Sigmoid colon (tissue), 7 donors: ENCODE measurements around the gene LTB. TPM values are rescaled to one million over a fixed set of nuclear protein-coding genes. Genes with fewer than 3 reads are reported as not detected.
A peak's percentile ranks its signal among the peaks of the same experiment; 100 is the strongest.

Experiments used
- DNase-seq: peaks from one replicate; pipeline ENCODE4 v3.0.0-alpha.2; 2019
- H3K27ac ChIP-seq, 4 donors: fragments of 200-600 bp; sonication (generic); one replicate each; pipeline ENCODE4 v1.5.1; 2016 to 2019; ENCODE audit warnings: mild to moderate bottlenecking in 1 of 4
- H3K27me3 ChIP-seq, 3 donors: fragments of 200-600 bp; sonication (generic); one replicate each; pipeline ENCODE4 v1.5.1; 2019; ENCODE audit warnings: mild to moderate bottlenecking in 1 of 3
- H3K36me3 ChIP-seq, 4 donors: fragments of 200-600 bp; sonication (generic); one replicate each; pipeline ENCODE4 v1.5.1; 2016 to 2019
- H3K4me1 ChIP-seq, 4 donors: fragments of 200-600 bp; sonication (generic); one replicate each; pipeline ENCODE4 v1.5.1; 2017 to 2019
- H3K4me3 ChIP-seq, 4 donors: fragments of 200-600 bp; sonication (generic); one replicate each; pipeline ENCODE4 v1.5.1; 2017 to 2019; ENCODE audit warnings: mild to moderate bottlenecking in 2 of 4, moderate library complexity in 1 of 4
- H3K9me3 ChIP-seq, 4 donors: fragments of 200-600 bp in 3 of 4; sonication (generic) in 3 of 4; one replicate each; pipeline versions ENCODE4 v1.5.1 to v1.6.1; 2013 to 2019
- CTCF ChIP-seq, 4 experiments: fragments of 450-650 bp in 3 of 4; fragments of 200-600 bp in 1 of 4; IDR thresholded peaks; one replicate each; pipeline ENCODE4 v1.5.1; 2016 to 2019; ENCODE audit warnings: antibody characterized with exemption in 4 of 4, mild to moderate bottlenecking in 3 of 4, moderate library complexity in 2 of 4
- EP300 ChIP-seq, 4 donors: sonication (generic); formaldehyde crosslinking; IDR thresholded peaks; one replicate each; pipeline ENCODE4 v1.6.1; 2017; ENCODE audit warnings: antibody characterized with exemption in 4 of 4
- POLR2A ChIP-seq, 2 donors: fragments of 450-650 bp; IDR thresholded peaks; one replicate each; pipeline ENCODE4 v1.6.1; 2016; ENCODE audit warnings: antibody characterized with exemption in 2 of 2, mild to moderate bottlenecking in 2 of 2, moderate library complexity in 2 of 2
- POLR2AphosphoS5 ChIP-seq, 4 donors: sonication (generic); formaldehyde crosslinking; IDR thresholded peaks; one replicate each; pipeline ENCODE4 v1.6.1; 2017; ENCODE audit warnings: antibody characterized with exemption in 4 of 4
- WGBS, 2 donors: extraction: QIAGEN DNeasy Blood & Tissue Kit; methylation state at CpG; one replicate each; pipeline ENCODE4 v1.1.7; 2013; 5-methylcytosine and 5-hydroxymethylcytosine counted together
- intact Hi-C: fragments of 100-400 bp; cut with DNase I; formaldehyde crosslinking; loops from one replicate; pipeline ENCODE4 v1.15.1; 2023
- polyA plus RNA-seq, 3 donors: library from polyadenylated mRNA; stranded (reverse); fragments of 200-250 nt; gene quantifications; one replicate each; pipeline ENCODE4 v1.2.3, GENCODE V29; 2013
- total RNA-seq, 4 donors: library from RNA; depleted of rRNA; stranded (reverse); fragments of >200 nt; gene quantifications; one replicate each; pipeline ENCODE4 v1.1.0, GENCODE V29; 2016
- donor health status: healthy with polysubstance abuse.
- donor health status: Bipolar disorder and iron deficiency.
- donor health status: healthy.

The LTB gene
- total and polyA plus RNA-seq, 7 donors: 0.66 to 90.8 (median 1.9) TPM; not detected in 2

GRCh38 chr6:31545291-31545690 lies 36.9 kb downstream of the LTB start:
- no peak for DNase-seq
- Histone ChIP-seq H3K9me3 (no peaks in the 10 kb centered on the region), H3K4me3 (no peak overlapping the region), H3K36me3 (peaks cover 0 to 18% (median under 1%) of the 10 kb centered on the region in 4 donors), H3K4me1 (peaks cover 0 to 35% (median 29%) of the 10 kb centered on the region in 4 donors), H3K27me3 (no peaks in the 10 kb centered on the region), H3K27ac (no peak overlapping the region)
- TF ChIP-seq POLR2A (IDR thresholded peaks at IDR 0.05) (no peak), POLR2AphosphoS5 (IDR thresholded peaks at IDR 0.05) (no peak), EP300 (IDR thresholded peaks at IDR 0.05) (no peak), CTCF (IDR thresholded peaks at IDR 0.05) (no peak)
- intact Hi-C loops: loop anchor here (5.0 to 10.0 kb wide), 4 partner anchors 143 to 410 kb away; partner anchors contain the start of genes ABHD16A, LY6G6F, MICA and NELFE
- 85 to 88% methylated on average over 7 of the region's 7 CpGs for WGBS, 2 donors

- no peaks in the 10 kb centered on the region for H3K27me3 ChIP-seq
- WGBS, 2 donors: 80 to 87% methylated on average over 2 of the region's 2 CpGs
- no peak for TF ChIP-seq POLR2AphosphoS5 (IDR thresholded peaks at IDR 0.05)
- no peak for TF ChIP-seq EP300 (IDR thresholded peaks at IDR 0.05)
- no peak for TF ChIP-seq POLR2A (IDR thresholded peaks at IDR 0.05)
- TF ChIP-seq CTCF (IDR thresholded peaks at IDR 0.05): no peak
- H3K9me3 ChIP-seq: no peaks in the 10 kb centered on the region
- no peak overlapping the region for H3K27ac ChIP-seq
- no peak for DNase-seq
- H3K4me3 ChIP-seq: no peak overlapping the region
- H3K4me1 ChIP-seq: peaks cover 0 to 42% (median 35%) of the 10 kb centered on the region in 4 donors
- H3K36me3 ChIP-seq: peaks cover under 1 to 18% (median 7%) of the 10 kb centered on the region in 4 donors
- intact Hi-C loops: loop anchor here (5.0 to 10.0 kb wide), 5 partner anchors 142 to 643 kb away; partner anchors contain the start of genes ABHD16A, LY6G6F, MICA and NELFE
Measured at GRCh38 chr6:31544676-31545075, 37.5 kb downstream of the LTB start.

- TF ChIP-seq CTCF (IDR thresholded peaks at IDR 0.05) (no peak), EP300 (IDR thresholded peaks at IDR 0.05) (no peak), POLR2AphosphoS5 (IDR thresholded peaks at IDR 0.05) (no peak), POLR2A (IDR thresholded peaks at IDR 0.05) (no peak)
- Histone ChIP-seq H3K4me3 (no peak overlapping the region), H3K27ac (peak overlapping the region in 3 of 4 donors; percentile 95 to 97 (median 96)), H3K9me3 (no peaks in the 10 kb centered on the region), H3K36me3 (peaks cover 11 to 18% (median 16%) of the 10 kb centered on the region in 4 donors), H3K27me3 (no peaks in the 10 kb centered on the region), H3K4me1 (peaks cover 0 to 51% (median 43%) of the 10 kb centered on the region in 4 donors)
- WGBS, 2 donors: 95 to 96% methylated on average over 6 of the region's 6 CpGs
- DNase-seq: no peak
- intact Hi-C loops: loop anchor here (5.0 to 10.0 kb wide), 4 partner anchors 161 to 644 kb away; partner anchors contain the start of genes ABHD16A, LY6G6F, NELFE and SKIC2
Measured at GRCh38 chr6:31543639-31544038, 38.6 kb downstream of the LTB start.

GRCh38 chr6:31541658-31542521 lies 40.3 kb downstream of the LTB start, which contains the start of gene DDX39B:
Gene DDX39B (minus strand): TSS chr6:31542003. CDS start chr6:31540532, 1,471 bp downstream.
- H3K4me1 ChIP-seq: peaks cover 0 to 45% (median 37%) of the 10 kb centered on the region in 4 donors
- peak in 1 of 4 donors; percentile 10 for TF ChIP-seq EP300 (IDR thresholded peaks at IDR 0.05)
- peak; percentile 89 to 95 (median 92) for TF ChIP-seq POLR2AphosphoS5 (IDR thresholded peaks at IDR 0.05)
- peak; percentile 64 to 77 for TF ChIP-seq POLR2A (IDR thresholded peaks at IDR 0.05)
- TF ChIP-seq CTCF (IDR thresholded peaks at IDR 0.05): no peak

More at GRCh38 chr6:31541658-31542521, 40.3 kb downstream of the LTB start, which contains the start of gene DDX39B:
- no peaks in the 10 kb centered on the region for H3K27me3 ChIP-seq
- intact Hi-C loops: loop anchor here (1.0 to 10.0 kb wide), 6 partner anchors 47 to 645 kb away; partner anchors contain the start of genes ABHD16A, LY6G6F, NELFE and PRRC2A
- peak within 1 kb of the TSS; percentile 65 to 78 (median 70) for H3K4me3 ChIP-seq
- peak; percentile 99 for DNase-seq
- peak within 1 kb of the TSS; percentile 92 to 97 (median 96) for H3K27ac ChIP-seq
- H3K9me3 ChIP-seq: no peaks in the 10 kb centered on the region
- WGBS, 2 donors: 0% methylated on average over 43 of the region's 43 CpGs
- peaks cover 16 to 35% (median 30%) of the 10 kb centered on the region in 4 donors for H3K36me3 ChIP-seq
